ENCODE results near the gene A3GALT2. TPM values are rescaled to one million over a fixed set of nuclear protein-coding genes. Genes with fewer than 3 reads are reported as not detected.

A3GALT2 gene
- under 1 TPM in 1 of 4 donors, not detected in 3; 0.89 TPM for total RNA-seq

DNA sequence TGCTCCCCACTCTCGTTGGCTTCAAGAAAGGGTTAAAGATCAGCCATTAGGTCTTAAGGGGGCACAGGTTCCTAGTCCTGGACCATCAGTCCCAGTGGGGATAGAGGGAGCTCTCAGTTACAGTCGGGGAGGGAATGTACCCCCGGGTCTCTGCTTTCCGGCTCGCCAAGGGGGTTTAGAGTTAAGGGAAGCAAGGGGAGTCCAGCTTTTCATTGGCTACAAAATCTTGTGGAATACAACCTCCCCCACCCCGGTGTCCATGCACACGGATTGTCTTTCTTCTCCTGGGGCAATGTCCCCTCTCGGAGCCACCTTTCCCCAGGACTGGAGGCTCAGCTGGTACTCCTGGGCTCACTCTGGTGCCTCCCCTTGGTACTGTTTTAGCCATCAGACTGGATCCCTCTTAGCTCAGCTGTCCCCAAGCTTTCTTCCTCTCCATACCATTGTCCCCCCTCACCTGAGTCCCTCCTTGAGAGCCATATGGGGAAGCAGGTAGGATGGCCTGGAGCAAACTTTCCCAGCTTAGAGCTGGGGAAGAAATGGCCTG, at the start of gene A3GALT2:
A3GALT2 (minus strand) TSS at position 480 of the 547 bp plus-strand sequence; CDS start at position 480, 0 bp downstream.
- Histone ChIP-seq H3K27me3 (no peaks in the 10 kb centered on the region), H3K4me1 (peaks cover 12 to 40% of the 10 kb centered on the region in 2 donors), H3K27ac (no peak within 1 kb of the TSS), H3K9me3 (no peaks in the 10 kb centered on the region), H3K36me3 (peaks cover 23 to 34% of the 10 kb centered on the region in 2 donors), H3K4me3 (replicated peaks in 1 of 3) (no peak within 1 kb of the TSS)
- DNase-seq, result no peak
- intact Hi-C loops (cut with DNase I), result no loop called here
- WGBS, 2 donors, result 70 to 86% methylated on average over 8 of the region's 8 CpGs
- no peak for TF ChIP-seq POLR2A (IDR thresholded peaks at IDR 0.05)
- TF ChIP-seq, protein P1, sequence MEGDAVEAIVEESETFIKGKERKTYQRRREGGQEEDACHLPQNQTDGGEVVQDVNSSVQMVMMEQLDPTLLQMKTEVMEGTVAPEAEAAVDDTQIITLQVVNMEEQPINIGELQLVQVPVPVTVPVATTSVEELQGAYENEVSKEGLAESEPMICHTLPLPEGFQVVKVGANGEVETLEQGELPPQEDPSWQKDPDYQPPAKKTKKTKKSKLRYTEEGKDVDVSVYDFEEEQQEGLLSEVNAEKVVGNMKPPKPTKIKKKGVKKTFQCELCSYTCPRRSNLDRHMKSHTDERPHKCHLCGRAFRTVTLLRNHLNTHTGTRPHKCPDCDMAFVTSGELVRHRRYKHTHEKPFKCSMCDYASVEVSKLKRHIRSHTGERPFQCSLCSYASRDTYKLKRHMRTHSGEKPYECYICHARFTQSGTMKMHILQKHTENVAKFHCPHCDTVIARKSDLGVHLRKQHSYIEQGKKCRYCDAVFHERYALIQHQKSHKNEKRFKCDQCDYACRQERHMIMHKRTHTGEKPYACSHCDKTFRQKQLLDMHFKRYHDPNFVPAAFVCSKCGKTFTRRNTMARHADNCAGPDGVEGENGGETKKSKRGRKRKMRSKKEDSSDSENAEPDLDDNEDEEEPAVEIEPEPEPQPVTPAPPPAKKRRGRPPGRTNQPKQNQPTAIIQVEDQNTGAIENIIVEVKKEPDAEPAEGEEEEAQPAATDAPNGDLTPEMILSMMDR (IDR thresholded peaks at IDR 0.05), result no peak

DNA sequence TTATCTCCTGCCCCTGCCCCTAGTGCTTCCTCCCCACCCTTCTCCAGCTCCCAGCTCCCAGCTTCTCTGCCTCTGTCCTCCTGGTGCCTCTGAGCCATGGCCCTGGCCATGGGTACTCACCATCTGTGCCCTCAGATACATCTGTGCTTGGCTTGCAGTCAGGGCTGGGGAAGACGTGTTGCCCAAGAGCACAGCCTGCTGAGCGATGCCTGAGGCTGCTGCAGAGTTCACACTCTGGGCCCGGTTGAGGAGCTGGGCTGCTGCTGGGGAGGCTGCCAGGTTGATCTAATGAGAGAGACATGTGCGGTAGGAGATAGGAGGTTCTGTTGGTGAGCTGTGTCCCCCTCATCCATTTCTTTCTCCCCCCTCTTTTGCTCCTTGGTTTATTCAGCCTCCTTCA, 49.4 kb upstream of the A3GALT2 start:
- Histone ChIP-seq H3K27me3 (no peaks in the 10 kb centered on the region), H3K36me3 (no peaks in the 10 kb centered on the region), H3K4me3 (replicated peaks in 1 of 3) (no peak overlapping the region), H3K27ac (no peak overlapping the region), H3K4me1 (peaks cover 11 to 12% of the 10 kb centered on the region in 2 donors), H3K9me3 (no peaks in the 10 kb centered on the region)
- TF ChIP-seq POLR2A (IDR thresholded peaks at IDR 0.05), result no peak
- TF ChIP-seq, protein P1 (IDR thresholded peaks at IDR 0.05), result no peak
- 84% methylated on average over 4 of the region's 4 CpGs for WGBS, 2 donors
- DNase-seq, result no peak
- intact Hi-C loops (cut with DNase I), result loop anchor here (5.0 kb wide), 1 partner anchor 62 kb away; the partner anchor contains the start of gene PHC2

DNA sequence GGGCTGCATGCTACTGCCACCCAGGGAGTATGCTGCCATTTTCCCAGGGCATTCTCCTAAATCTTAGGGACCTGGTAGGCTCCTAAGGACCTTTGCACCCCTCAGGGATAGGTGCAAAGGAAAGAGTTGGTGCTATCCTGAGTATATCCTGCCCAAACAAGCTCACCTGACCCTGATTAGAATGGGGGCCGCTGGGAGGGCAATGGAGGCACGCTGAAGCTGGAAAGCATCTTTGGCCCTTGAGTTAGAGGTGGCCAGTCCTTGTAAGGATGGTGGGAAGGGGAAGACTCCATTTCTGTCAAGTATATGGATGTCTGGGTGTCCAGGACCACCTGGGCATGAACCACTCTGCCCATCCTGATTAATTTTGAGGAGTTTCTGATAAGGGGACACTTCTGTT, 48.9 kb upstream of the A3GALT2 start:
- Histone ChIP-seq H3K27ac (no peak overlapping the region), H3K4me3 (replicated peaks in 1 of 3) (no peak overlapping the region), H3K27me3 (no peaks in the 10 kb centered on the region), H3K9me3 (no peaks in the 10 kb centered on the region), H3K36me3 (no peaks in the 10 kb centered on the region), H3K4me1 (peaks cover 17 to 18% of the 10 kb centered on the region in 2 donors)
- DNase-seq, result no peak
- intact Hi-C loops (cut with DNase I), result loop anchor here (2.0 to 5.0 kb wide), 3 partner anchors 63 to 98 kb away; partner anchors contain the start of gene PHC2
- WGBS, 2 donors, result 82 to 88% methylated on average over 2 of the region's 2 CpGs
- TF ChIP-seq, protein P1 (IDR thresholded peaks at IDR 0.05), result no peak

DNA sequence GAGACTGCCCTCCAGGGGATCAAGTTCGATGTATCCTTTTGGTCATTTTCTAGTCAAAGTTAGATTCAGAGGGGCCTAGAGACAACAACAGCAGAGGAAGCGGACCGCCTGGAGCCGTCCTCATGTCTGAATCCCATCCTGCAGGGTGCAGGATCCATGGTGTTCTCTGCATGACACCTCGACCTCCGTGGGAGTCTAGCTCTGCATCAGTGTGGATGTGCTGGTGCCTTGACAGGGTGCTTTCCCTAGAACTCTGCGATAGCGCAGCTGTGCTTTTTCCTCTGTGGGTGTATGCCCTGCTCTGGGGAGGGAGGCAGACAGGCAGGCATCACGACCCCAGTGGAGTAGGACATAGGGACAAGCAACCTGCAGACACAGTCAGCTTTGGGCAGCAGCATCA, 48.2 kb upstream of the A3GALT2 start:
- Histone ChIP-seq H3K4me3 (replicated peaks in 1 of 3) (no peak overlapping the region), H3K27ac (no peak overlapping the region), H3K9me3 (no peaks in the 10 kb centered on the region), H3K4me1 (peaks cover 22 to 23% of the 10 kb centered on the region in 2 donors), H3K27me3 (no peaks in the 10 kb centered on the region), H3K36me3 (no peaks in the 10 kb centered on the region)
- intact Hi-C loops (cut with DNase I), result loop anchor here (2.0 to 5.0 kb wide), 2 partner anchors 72 to 98 kb away; no protein-coding TSS in a partner anchor
- WGBS, 2 donors, result 87 to 89% methylated on average over 7 to 9 of the region's 9 CpGs
- DNase-seq, result no peak
- TF ChIP-seq, protein P1 (IDR thresholded peaks at IDR 0.05), result no peak
- no peak for TF ChIP-seq POLR2A (IDR thresholded peaks at IDR 0.05)

DNA sequence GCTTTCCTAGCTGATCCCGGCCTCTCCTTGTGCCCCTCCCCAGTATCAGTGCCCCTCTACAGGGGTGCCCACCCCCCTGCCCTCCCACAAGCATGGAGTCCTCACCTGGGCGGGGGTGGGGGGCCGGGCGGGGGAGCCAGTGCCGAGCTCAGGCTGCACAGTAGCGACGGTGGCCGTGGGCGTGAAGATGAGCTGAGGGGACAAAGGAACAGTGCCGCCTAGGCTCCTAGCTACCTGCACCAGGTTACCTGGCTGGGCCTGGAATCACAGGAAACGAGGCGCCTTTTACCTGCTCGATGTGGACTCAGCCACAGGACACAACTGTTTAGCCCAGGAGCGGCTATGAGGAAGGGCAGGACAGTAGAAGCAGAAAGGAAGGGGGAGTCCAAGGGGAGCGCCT, 47.5 kb upstream of the A3GALT2 start:
- Histone ChIP-seq H3K27ac (no peak overlapping the region), H3K27me3 (no peaks in the 10 kb centered on the region), H3K9me3 (no peaks in the 10 kb centered on the region), H3K4me1 (peaks cover 28 to 29% of the 10 kb centered on the region in 2 donors), H3K36me3 (no peaks in the 10 kb centered on the region), H3K4me3 (replicated peaks in 1 of 3) (no peak overlapping the region)
- no peak for DNase-seq
- no peak for TF ChIP-seq POLR2A (IDR thresholded peaks at IDR 0.05)
- TF ChIP-seq, protein P1 (IDR thresholded peaks at IDR 0.05), result no peak
- WGBS, 2 donors, result 86 to 89% methylated on average over 11 to 14 of the region's 15 CpGs
- intact Hi-C loops (cut with DNase I), result loop anchor here (2.0 to 5.0 kb wide), 2 partner anchors 72 to 99 kb away; no protein-coding TSS in a partner anchor

Measured in thyroid gland (tissue), 4 donors.